ENCODE data around the gene LGALS16.
"Not testable (repeated sequence)": the region's sequence is repeated elsewhere in the genome, so short reads cannot be mapped to it uniquely, and the experiment has no call there.

LGALS16 gene

DNA sequence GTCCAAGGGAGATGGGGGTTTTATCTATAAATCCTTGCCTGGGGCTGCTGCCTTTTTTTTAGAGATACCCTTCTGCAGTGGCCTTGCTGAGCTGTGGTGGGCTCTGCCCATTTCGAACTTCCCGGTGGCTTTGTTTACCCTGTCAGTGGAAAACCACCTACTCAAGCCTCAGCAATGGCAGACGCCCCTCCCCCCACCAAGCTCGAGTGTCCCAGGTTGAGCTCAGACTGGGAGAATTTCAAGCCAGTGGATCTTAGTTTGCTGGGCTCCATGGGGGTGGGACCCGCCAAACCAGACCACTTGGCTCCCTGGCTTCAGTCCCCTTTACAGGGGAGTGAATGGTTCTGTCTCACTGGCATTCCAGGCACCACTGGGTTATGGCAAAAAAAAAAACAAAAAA, 31.8 kb upstream of the LGALS16 start:
- CTCF ChIA-PET = no interaction called here
- TF ChIP-seq CTBP1 (IDR thresholded peaks at IDR 0.05; ENCODE audit: borderline replicate concordance) = no peak
- no peak for TF ChIP-seq TARDBP (IDR thresholded peaks at IDR 0.05)
- TF ChIP-seq FOXK2 (IDR thresholded peaks at IDR 0.05) = no peak
- no peak for TF ChIP-seq L3MBTL2 (conservative IDR thresholded peaks at IDR 0.05)
- TF ChIP-seq BHLHE40 (IDR thresholded peaks at IDR 0.05; ENCODE audit: borderline replicate concordance) = no peak
- no peak for TF ChIP-seq ZNF384 (IDR thresholded peaks at IDR 0.05)
- TF ChIP-seq, protein P1, sequence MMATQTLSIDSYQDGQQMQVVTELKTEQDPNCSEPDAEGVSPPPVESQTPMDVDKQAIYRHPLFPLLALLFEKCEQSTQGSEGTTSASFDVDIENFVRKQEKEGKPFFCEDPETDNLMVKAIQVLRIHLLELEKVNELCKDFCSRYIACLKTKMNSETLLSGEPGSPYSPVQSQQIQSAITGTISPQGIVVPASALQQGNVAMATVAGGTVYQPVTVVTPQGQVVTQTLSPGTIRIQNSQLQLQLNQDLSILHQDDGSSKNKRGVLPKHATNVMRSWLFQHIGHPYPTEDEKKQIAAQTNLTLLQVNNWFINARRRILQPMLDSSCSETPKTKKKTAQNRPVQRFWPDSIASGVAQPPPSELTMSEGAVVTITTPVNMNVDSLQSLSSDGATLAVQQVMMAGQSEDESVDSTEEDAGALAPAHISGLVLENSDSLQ (IDR thresholded peaks at IDR 0.05) = no peak
- no peak for TF ChIP-seq SP1 (IDR thresholded peaks at IDR 0.05)
- no peak for TF ChIP-seq ARNT (IDR thresholded peaks at IDR 0.05)
- TF ChIP-seq FOXA1 (IDR thresholded peaks at IDR 0.05) = no peak
- no peak for TF ChIP-seq SUZ12 (IDR thresholded peaks at IDR 0.05)
- TF ChIP-seq ELF4 (IDR thresholded peaks at IDR 0.05) = no peak
- no peak for TF ChIP-seq HDGF (IDR thresholded peaks at IDR 0.05; ENCODE audit: borderline replicate concordance)
- no peak for TF ChIP-seq NFRKB (IDR thresholded peaks at IDR 0.05)
- TF ChIP-seq LEF1 (IDR thresholded peaks at IDR 0.05; ENCODE audit: borderline replicate concordance) = no peak
- TF ChIP-seq FOXM1 (IDR thresholded peaks at IDR 0.05; ENCODE audit: borderline replicate concordance) = no peak
- POLR2A ChIA-PET = no interaction called here
- no peak for DNase-seq (ENCODE audit: extremely low spot score)

DNA sequence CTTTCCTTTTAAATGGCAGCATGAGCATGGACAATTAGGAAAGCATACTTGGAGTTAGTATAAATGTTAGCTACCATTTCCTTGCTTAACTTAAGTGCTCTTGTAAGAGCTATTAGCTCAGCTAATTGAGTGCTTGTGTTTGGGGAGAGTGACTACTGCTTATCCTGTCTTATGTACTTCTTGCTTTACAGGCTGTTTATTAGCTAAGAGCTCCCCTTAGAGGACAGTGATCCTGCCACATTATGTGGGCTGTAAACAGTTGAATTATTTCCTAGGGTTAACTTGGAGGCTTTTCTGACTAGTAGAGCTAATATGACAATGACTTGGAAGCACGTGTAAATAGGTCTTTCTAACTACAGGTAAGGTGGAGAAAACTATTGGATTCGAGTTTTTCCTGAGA, 28.1 kb upstream of the LGALS16 start:
- CTCF ChIA-PET; POLR2A ChIA-PET; DNase-seq (ENCODE audit: extremely low spot score): not testable (repeated sequence)

DNA sequence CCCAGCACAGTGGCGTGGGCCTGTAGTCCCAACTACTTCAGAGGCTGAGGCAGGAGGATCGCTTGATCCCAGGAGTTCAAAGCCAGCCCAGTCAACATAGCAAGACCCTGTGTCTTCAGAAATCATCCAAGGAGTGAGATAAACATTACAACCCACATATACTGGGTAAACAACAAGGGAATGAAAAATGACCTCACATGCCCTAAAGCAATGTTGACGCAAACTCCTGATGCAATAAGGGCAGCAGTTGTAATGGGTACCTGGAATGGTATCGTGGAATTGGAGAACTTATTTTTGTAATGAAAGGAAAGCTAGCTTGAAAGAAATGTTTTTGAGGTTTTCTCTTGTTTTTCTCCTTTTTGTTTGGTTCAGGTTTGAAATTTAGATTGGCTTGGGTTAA, 24.5 kb upstream of the LGALS16 start:
- no peak for DNase-seq (ENCODE audit: extremely low spot score)
- ChIA-PET POLR2A (no interaction called here), CTCF (no interaction called here)
- TF ChIP-seq HDGF (IDR thresholded peaks at IDR 0.05; ENCODE audit: borderline replicate concordance) (no peak), LEF1 (IDR thresholded peaks at IDR 0.05; ENCODE audit: borderline replicate concordance) (no peak), FOXA1 (IDR thresholded peaks at IDR 0.05) (no peak), ELF4 (IDR thresholded peaks at IDR 0.05) (no peak), NFRKB (IDR thresholded peaks at IDR 0.05) (no peak), ARNT (IDR thresholded peaks at IDR 0.05) (no peak)
- TF ChIP-seq, protein P1 (IDR thresholded peaks at IDR 0.05) = no peak

DNA sequence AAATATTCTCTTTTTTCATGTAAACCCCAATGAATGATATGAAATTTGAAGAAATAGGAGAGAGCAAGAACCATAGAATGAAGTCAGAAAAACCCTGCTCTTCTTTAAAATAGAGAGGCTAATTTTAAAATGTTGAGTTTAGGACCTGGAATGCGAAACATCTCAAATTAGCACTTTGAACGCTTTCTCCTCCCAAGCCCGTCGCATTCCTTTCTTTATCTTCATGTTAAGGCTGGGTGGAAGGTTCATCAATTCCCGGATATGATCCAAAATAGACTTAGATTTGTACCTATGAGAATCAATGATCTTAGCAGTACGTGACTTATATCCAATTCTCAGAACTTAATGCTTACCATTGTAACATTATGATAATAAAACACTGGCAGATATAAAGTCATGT, 24.1 kb upstream of the LGALS16 start:
- ChIA-PET POLR2A (no interaction called here), CTCF (no interaction called here)
- TF ChIP-seq ELF4 (IDR thresholded peaks at IDR 0.05) (no peak), L3MBTL2 (conservative IDR thresholded peaks at IDR 0.05) (no peak), LEF1 (IDR thresholded peaks at IDR 0.05; ENCODE audit: borderline replicate concordance) (no peak), HDGF (IDR thresholded peaks at IDR 0.05; ENCODE audit: borderline replicate concordance) (no peak), CTBP1 (IDR thresholded peaks at IDR 0.05; ENCODE audit: borderline replicate concordance) (no peak), NFRKB (IDR thresholded peaks at IDR 0.05) (no peak), SP1 (IDR thresholded peaks at IDR 0.05) (no peak), TARDBP (IDR thresholded peaks at IDR 0.05) (no peak), SUZ12 (IDR thresholded peaks at IDR 0.05) (no peak), BHLHE40 (IDR thresholded peaks at IDR 0.05; ENCODE audit: borderline replicate concordance) (no peak), FOXM1 (IDR thresholded peaks at IDR 0.05; ENCODE audit: borderline replicate concordance) (no peak), FOXK2 (IDR thresholded peaks at IDR 0.05) (no peak)
- TF ChIP-seq, protein P1 (IDR thresholded peaks at IDR 0.05) = no peak
- no peak for DNase-seq (ENCODE audit: extremely low spot score)

DNA sequence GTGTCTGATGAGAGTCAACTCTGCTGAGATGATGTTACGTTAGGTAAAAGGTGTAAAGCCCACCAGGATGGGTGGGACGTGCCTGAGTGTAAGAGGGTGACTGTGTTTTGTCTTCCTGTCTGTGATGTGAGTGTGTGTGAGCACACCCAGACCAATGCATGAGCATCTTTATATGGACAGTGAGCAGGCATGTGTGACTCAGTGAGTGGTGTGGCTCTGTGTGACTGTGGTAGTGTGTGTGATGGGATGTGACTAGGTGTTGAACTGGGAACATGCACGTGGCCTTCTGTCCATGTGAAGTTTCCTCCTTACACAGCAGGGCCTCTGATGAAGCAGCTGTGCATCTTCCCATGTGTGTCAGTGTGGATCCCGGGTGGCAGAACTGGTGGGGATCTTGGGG, 17.8 kb upstream of the LGALS16 start:
- no peak for DNase-seq (ENCODE audit: extremely low spot score)
- TF ChIP-seq FOXA1 (IDR thresholded peaks at IDR 0.05) = no peak
- TF ChIP-seq ELF4 (IDR thresholded peaks at IDR 0.05) = no peak
- TF ChIP-seq BHLHE40 (IDR thresholded peaks at IDR 0.05; ENCODE audit: borderline replicate concordance) = no peak
- TF ChIP-seq SP1 (IDR thresholded peaks at IDR 0.05) = no peak
- TF ChIP-seq LEF1 (IDR thresholded peaks at IDR 0.05; ENCODE audit: borderline replicate concordance) = no peak
- TF ChIP-seq, protein P1 (IDR thresholded peaks at IDR 0.05) = no peak
- TF ChIP-seq NFRKB (IDR thresholded peaks at IDR 0.05) = no peak
- TF ChIP-seq SUZ12 (IDR thresholded peaks at IDR 0.05) = no peak
- no peak for TF ChIP-seq ARNT (IDR thresholded peaks at IDR 0.05)
- TF ChIP-seq FOXK2 (IDR thresholded peaks at IDR 0.05) = no peak
- no peak for TF ChIP-seq L3MBTL2 (conservative IDR thresholded peaks at IDR 0.05)
- TF ChIP-seq ZNF384 (IDR thresholded peaks at IDR 0.05) = no peak
- ChIA-PET CTCF (no interaction called here), POLR2A (no interaction called here)

DNA sequence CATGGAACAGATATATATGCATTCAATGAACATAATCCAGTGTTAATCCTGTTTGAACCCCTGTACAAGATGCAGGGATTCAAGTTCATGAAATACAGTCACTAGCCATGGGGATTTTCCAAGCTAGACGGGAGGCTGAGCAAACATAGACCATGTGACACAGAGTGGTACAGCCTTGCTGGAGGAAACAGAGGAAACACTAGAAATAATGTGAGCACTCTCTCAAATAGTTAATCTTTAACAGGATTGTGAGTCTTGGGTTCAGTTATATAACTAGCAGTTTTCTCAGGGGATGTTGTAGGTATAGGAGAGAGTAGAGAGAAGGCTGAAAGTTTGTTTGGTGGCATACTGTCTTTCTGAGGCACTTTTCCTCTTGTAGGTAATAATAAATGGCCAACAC, 13.9 kb upstream of the LGALS16 start:
- no peak for DNase-seq (ENCODE audit: extremely low spot score)
- no peak for TF ChIP-seq SUZ12 (IDR thresholded peaks at IDR 0.05)
- no peak for TF ChIP-seq TARDBP (IDR thresholded peaks at IDR 0.05)
- TF ChIP-seq, protein P1 (IDR thresholded peaks at IDR 0.05) = no peak
- no peak for TF ChIP-seq ARNT (IDR thresholded peaks at IDR 0.05)
- no peak for TF ChIP-seq CTBP1 (IDR thresholded peaks at IDR 0.05; ENCODE audit: borderline replicate concordance)
- TF ChIP-seq FOXK2 (IDR thresholded peaks at IDR 0.05) = no peak
- no peak for TF ChIP-seq L3MBTL2 (conservative IDR thresholded peaks at IDR 0.05)
- no peak for TF ChIP-seq NFRKB (IDR thresholded peaks at IDR 0.05)
- TF ChIP-seq BHLHE40 (IDR thresholded peaks at IDR 0.05; ENCODE audit: borderline replicate concordance) = no peak
- TF ChIP-seq ZNF384 (IDR thresholded peaks at IDR 0.05) = no peak
- no peak for TF ChIP-seq ELF4 (IDR thresholded peaks at IDR 0.05)
- no peak for TF ChIP-seq SP1 (IDR thresholded peaks at IDR 0.05)
- TF ChIP-seq FOXM1 (IDR thresholded peaks at IDR 0.05; ENCODE audit: borderline replicate concordance) = no peak
- no peak for TF ChIP-seq LEF1 (IDR thresholded peaks at IDR 0.05; ENCODE audit: borderline replicate concordance)
- TF ChIP-seq FOXA1 (IDR thresholded peaks at IDR 0.05) = no peak
- ChIA-PET CTCF (no interaction called here), POLR2A (no interaction called here)

Data from HEK293T (cell line).